GM21447 (cell line): ENCODE data around the gene VGLL2.

ENCODE experiments used
- ATAC-seq: cut with Tn5 transposase; IDR thresholded peaks from one replicate; pipeline ENCODE4 v1.9.1; 2021; ENCODE audit not compliant: unreplicated experiment

VGLL2 gene

DNA sequence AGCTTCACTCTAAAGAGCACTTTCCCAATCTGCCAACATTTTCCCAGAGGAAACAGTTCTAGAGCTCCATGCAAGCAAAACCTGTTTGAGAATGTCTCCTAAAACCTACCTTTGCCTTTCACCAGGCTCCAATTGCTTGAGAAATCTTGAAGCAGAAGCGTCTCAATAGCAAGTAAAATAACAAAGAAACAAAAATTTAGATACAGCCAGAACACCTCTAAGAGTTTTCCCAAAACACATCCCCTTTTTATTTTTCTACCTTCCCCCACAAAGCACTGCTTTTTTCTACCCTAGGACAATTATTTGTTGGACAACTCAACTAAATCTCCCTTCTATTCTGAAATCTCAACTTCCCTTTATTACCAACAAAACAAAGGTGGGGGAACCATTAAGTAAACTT, 3.6 kb downstream of the VGLL2 start:
- ATAC-seq: no peak

DNA sequence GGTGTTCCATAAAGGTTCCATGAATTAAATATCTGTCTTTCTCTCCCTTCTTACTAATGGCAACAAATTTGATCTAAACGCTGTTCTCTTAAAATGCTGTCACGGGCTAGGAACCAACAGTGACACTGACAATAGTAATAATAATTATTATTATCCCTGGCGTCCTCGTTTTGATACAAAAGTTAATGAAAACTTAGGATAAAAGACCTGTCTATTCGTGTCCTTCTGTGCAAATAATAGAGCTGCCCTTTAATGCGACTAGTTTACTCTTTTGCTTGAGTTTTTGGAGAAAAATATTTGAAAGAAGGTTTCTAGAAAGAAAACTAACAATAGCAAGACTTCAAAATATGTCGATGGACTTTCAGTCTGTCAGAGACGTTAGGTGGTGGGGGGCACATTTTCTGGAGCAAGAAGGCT, 4.3 kb downstream of the VGLL2 start:
- ATAC-seq: no peak

DNA sequence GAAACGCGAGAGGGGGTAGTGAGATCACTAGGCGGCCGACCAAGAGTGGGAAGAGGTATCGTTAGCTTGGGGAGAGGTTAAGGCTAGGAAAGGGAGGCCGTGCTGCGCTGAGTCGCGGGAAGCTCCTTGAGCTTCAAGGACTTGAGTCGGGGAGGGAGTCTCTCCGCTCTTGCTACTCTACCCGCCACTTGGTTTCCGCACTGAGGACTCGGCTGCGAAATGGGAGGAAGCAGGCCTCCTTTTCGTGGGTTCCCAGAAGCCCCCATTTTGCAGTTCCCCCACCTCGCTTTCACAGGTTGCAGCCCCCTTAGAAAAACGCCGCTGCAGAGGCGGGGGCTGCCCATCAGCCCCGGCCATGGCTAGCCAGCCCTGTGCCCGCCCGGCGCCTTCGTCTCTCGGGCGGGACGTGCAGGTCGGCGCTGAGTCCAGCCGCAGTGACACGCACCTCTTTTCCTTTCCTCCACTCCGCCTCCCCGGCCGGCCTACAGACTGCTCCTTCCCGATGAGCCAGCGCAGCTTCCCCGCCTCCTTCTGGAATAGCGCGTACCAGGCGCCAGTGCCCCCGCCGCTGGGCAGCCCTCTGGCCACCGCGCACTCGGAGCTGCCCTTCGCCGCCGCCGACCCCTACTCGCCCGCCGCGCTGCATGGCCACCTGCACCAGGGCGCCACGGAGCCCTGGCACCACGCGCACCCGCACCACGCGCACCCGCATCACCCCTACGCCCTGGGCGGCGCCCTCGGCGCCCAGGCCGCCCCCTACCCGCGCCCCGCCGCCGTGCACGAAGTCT, 4.9 kb downstream of the VGLL2 start:
- ATAC-seq: no peak

DNA sequence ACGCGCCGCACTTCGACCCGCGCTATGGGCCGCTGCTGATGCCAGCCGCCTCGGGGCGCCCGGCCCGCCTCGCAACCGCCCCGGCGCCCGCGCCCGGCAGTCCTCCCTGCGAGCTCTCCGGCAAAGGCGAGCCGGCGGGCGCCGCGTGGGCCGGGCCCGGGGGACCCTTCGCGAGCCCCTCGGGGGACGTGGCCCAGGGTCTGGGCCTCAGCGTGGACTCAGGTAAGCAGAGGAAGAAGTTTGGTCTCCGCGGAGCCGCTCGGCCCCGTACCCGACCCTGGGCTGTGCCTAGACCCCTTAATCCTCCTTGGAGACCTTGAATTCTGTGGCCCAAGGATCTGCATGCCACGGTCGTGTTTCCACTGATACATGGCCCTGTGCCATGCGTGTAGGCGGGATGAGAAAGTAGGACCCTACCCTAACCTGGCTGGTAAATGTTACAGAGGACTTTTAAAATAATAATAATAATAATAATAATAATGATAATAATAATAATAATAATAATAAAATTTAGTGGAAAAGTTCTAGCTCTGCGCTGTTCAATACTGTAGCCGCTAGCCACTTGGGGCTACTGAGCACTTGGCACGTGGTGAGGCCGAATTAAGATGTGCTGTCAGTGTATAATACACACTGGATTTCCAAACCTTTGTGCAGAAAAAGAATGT, 5.6 kb downstream of the VGLL2 start:
- no peak for ATAC-seq

DNA sequence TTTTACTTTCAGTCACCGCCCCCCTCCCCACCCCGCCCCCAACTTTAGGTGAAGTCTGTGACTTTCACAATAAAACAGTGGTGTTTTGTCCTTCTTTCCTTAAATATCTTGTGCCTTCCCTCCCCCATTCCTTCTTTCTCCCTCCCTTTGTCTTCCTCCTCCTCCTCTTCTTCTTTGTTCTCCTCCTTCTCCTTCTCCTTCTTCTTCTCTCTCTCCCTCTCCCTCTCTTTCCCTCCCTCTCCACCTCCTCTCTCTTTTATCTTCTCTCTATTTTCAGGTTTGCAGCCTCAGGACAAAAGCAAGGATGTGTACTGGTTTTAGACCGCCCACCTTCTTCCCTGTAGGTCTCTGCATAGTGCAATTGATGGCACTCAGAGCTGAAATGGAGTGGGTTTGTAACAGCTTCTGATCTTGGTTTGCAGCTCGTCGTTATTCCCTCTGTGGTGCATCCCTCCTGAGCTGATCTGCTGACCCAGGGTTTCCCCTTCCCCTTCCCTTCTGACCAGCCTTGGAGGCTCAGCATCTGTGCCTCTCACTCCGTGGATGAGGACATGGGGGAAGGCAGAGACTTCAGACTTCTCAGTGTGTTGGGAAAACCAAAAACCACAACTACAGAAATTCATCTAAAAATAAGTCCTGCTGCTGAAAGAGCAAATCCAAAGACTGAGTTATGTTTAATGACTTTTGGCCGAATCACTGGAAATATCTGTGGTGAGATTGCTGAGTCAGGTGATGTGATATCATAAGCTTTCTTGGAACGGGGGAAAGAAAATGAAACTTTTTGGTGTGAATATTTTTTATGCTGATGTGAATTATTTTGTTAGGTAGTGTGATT, 6.9 kb downstream of the VGLL2 start:
- ATAC-seq: no peak

DNA sequence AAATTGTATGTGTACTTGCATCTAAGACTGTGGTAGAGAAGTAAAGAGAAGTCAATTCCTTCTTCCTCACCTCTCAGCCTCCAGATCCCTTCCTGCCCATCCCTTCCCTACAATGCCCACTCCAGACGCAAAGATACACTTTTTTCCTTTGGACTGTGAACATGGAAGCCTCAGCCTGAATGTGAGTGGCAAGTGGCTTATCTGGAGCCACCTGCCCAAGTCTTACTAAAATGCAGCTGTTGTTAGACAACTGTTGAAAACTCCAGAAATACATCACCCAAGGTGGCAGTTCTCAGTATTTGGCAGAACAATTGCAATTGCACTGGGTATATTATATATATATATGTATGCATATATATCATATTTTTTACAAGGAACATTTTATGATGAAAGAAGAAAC, 7.5 kb downstream of the VGLL2 start:
- ATAC-seq: no peak

DNA sequence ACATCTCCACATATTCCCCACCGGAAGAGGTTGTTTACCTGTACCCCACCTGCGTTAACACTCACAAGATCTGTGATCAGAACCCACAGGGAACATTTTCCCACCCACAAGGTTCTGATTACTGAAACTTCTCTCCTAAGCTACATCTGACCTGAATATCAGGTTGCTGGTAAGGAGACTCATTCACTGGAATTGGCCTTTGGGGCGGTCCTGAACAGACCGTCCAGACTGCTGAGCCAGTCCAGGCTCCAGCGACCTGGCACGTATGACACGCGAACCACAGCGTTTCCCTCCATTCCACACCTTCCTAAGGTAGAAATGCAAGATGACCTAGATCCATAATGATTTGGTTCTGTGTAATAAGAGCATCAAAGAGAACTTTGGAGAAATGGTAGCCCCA, 9.8 kb downstream of the VGLL2 start:
- no peak for ATAC-seq

DNA sequence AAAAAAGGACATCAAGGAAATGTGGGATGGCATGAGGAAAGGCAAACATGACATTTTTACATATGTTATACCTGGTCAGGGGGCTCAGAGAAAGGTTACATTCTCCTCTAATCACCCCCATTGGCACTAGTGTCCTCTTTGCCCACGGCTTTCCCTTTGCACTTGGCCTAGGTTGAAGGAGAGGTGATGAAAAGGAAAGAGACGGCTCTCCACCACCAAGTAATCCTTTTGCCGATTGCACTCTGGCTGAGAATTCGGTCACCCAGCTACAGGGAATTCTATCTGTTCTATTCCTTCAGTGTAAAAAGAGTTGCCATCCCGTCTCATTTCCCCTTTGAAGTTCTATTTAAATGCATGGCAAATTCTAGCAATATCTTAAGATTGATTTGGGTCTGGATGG, 10.4 kb downstream of the VGLL2 start:
- no peak for ATAC-seq

DNA sequence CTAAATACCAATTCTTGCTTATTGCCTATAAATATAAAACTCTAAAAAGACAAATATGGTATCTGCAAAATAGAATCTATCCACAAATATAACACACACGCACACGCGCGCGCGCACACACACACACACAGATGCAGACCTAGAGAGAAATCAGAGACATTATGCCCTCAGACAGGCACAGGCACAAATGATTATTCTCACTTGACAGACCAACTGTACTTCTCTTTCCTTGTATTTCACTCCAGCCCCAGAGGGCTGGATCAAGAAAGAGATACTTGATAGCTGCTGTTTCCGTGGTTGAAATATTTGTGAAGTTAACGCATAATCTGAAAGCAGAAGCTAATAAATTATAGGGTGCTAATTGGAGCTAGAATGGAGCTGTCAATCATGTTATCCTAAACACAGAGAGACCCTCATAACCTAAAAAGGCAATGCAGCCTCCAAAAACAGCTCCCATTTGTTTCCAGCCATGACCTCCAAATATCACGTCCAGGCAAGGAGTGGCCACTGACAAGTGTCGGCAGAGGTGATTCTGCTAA, 11.5 kb downstream of the VGLL2 start:
- no peak for ATAC-seq

DNA sequence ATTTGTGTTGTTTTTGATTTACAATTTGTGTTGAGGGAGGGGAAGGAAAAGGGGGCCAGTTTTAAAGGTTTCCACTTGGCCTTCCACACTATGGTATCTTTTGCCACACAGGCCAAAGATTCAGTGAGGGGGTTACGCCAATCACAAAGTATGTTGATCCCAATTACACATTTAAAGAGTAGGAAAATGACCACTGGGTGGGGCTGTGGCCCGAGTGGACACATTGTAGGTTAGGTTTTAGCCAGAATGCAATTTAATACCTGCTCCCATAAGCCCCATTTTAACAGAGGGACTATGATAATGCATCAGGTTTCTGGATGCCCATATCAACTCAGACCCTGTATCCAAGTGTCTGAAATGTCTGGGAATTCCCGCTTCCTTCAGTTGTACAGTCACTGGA, 15.6 kb downstream of the VGLL2 start:
- ATAC-seq: no peak

DNA sequence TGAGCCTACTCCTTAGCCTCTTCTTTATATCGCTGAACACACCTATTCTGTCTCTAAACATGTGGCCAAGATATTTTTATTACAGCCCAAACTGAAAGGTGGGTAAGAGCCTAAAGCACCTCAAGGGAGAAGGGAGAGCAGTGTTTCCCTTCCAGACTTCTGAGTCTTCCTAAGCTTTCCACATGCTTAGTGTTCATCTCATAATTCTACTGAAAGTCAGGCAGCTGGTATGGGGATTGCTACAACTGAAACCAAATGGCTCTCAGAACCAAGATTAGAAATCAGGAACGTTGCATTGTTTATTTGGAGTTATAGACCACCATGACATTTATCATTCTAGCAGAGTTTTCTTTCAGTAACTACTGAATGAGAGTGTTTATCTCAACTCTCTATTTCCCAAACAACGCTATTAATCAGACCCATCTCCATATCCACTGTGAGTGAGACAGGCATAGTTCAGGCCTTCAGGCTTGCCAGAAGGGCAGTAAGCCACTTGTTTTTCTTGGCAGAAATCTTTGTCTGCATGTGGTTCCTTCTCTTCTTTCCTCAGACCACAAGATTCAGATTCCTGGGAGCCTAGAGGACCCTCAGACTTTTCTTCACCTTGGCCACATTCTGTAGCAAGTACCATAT, 22.8 kb downstream of the VGLL2 start:
- ATAC-seq: no peak

DNA sequence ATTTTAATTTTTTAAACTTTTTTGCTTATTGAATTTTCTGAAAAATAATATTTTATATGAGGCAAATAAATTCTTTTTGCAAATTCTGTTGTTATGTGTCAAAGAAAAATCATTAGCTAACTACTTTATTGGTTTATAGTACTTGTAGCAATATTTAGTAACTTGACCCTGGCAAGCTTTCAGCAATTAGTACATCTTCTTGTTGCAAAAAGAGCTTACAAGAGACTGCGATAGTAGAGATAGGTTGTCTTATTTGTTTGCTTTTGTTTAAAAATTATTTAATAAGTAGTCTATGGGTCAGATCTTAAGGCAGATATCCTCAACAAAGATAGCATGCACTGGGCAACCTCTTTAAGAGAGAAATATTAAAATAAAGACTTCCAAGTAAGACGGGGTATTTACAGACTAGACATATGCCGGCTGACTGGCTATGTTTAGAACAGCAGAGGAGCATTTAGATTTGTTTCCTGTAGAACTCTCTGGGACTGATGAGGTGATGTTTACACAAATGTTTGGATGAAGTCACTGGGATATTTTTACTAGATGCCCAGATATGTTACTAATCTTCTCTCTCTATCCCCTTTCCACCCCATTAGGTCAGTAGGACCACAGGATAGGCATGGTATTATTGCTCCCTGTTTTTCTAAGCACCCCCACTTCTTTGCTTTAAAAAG, 25.0 kb downstream of the VGLL2 start:
- no peak for ATAC-seq

DNA sequence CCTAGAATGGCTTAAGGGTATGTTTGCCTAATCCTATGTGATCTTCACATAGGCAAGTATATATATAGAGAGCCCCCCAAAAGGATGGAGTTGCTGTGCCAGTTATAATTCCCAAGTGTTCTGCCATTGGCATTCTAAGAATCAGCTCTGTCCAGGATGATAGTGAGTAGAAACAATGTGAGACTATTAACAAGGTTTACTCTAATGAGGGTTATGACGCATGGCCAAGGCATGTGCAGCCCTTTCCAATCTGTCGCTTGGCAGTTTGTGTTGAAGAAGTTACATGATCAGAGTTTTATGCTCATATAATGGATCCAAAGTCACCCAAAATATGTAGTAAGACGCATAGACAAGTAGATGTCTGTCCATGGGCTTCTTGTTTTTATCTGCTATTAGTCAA, 33.6 kb downstream of the VGLL2 start:
- ATAC-seq: no peak

DNA sequence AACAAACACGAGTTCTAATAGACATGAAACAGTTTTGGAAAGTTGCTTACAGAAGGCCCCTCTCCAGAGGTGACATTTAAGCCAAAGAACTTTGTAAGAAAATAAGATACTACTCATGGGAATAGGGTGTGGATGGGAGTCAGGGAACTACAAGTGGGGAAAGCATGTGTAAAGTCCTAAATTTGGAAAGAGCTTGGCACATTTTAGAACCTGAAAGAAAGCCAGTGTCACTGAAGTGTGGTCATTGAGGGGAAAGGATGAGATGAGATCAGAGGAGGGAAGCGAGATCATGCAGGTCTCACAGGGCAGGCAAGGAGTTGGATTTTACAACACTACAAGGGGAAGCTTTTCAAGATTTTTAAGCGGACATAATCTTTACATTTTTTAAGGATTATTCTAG, 38.0 kb downstream of the VGLL2 start:
- no peak for ATAC-seq

DNA sequence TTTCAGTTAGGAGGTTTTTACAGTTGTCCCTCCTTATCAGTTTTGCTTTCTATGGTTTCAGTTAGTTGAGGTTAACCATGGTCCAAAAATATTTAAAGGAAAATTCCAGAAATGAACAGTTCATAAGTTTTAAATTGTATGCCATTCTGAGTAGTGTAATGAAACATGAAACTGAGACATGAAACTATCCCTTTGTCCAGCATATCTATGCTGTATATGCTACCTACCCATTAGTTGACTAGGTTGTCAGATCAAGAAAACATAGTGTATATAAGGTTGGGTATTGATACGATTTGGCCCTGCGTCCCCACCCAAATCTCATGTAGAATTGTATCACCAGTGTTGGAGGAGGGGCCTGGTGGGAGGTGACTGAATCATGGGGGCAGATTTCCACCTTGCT, 39.1 kb downstream of the VGLL2 start:
- ATAC-seq: no peak

DNA sequence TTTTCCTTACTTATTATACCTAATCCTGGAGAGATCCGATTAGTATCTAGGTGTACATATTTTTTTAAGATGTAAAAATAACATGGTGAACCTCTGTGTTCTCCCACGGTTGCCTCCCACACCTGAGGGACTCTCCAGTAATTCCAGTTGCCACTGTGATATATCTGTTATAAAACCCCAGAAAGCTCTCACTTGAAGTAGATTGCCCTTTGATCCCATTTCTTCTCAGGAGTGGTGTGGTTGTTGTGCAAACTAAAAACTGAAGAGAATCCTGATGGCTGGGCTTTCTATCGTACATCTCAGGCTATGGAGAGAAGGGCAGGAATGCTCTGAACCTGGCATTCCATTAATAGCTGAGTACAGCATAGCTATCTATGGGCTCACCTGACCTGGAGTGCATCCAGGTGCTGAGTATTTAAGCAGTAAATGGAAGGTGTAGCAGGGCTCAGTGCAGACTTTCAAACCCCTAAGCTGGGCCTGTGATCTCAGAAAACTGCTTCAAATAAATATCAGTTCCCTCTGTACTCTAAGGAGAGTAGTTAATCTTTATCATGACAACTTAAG, 41.0 kb downstream of the VGLL2 start:
- no peak for ATAC-seq

DNA sequence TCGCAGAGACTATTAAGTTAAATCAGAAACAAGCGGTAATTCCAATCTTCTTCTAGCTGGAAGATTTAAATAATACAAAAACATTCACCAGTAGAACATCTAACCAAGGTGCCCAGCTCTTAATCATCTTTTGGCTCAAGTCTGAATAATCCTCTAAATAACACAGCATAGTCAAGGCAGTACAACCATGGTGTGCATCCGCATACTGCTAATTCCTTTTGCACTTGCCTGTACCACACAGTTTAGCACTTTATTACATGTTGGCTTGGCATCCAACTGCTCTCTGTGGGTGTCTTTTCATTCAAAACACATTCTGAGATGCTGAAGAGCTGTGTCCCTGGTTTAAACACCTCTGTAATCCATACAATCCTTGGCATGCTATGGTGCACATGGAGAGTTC, 42.3 kb downstream of the VGLL2 start:
- no peak for ATAC-seq

DNA sequence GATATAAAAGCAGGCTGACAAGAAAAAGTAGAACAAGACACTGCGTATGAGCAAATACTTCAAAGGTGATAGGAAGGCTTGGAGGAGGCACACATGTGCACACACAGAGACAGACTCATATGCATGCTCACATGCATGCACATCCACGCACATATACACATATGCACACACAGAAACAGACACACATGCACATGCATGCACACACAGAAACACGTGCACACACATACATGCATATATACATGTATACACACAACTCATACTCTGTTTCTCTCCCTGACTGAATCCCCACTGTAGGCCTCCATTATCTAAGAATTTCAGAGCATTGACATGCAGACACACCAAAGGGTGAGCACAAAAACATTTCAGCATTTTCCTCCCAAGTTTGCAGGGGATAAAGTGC, 43.7 kb downstream of the VGLL2 start:
- ATAC-seq: no peak

DNA sequence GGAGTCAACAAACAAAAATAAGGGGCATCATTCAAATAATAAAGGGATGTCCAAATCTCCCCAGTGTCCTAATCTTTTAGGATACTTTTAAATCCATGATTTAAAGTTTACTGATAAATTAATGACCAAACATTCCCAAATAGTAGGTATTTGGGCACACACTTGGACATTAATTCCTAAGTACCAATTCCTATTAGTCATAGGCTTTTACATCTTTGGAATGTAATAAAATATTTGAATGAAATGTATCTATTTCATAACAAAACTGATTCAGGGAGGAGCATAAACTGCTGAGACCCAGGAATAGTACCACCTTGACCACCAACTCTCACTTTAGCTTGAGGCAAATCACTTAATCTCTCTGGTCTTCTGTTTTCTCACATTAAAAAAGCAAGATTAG, 44.3 kb downstream of the VGLL2 start:
- ATAC-seq: no peak

DNA sequence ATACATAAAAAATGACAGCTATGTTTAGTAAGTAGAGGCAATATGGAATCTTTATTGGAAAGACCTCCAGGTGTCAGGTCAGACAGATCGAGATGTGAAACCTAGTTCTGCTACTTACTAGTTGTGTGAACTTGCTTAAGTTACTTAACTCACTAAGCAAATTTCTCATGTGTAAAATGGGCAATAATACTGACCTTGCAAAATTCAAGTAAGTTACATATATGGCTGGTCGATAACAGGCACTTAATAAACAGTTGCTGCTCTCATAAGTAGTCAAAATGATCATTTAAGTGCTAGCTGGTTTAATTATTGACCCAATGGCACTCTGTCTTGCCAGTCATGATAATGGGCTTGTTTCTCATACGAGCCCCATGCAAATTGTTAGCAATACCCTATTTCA, 46.0 kb downstream of the VGLL2 start:
- ATAC-seq: no peak
